T-cell (primary cell): Measurements from ENCODE around the gene SLC25A29. TPM values are rescaled to one million over a fixed set of nuclear protein-coding genes. Genes with fewer than 3 reads are reported as not detected.
"Not testable (repeated sequence)": the region's sequence is repeated elsewhere in the genome, so short reads cannot be mapped to it uniquely, and the experiment has no call there.

Experiments used
- ATAC-seq, 4 experiments: fragments of 200-7000 bp in 3 of 4; fragments of 150-1000 bp in 1 of 4; cut with Tn5 transposase; replicated peaks in 1 of 4; 1 replicate in 3 of 4; 2 replicates in 1 of 4; pipeline ENCODE4 v1.10.0; 2021; ENCODE audit warnings: moderate library complexity in 3 of 4, mild to moderate bottlenecking in 2 of 4, moderate number of reproducible peaks in 1 of 4
- CTCF ChIA-PET, 2 donors: fragments of 300-600 bp; sonication (Branson Sonifier 250); formaldehyde crosslinking; loops; one replicate each; lab custom pipeline; 2022; ENCODE audit warnings: antibody characterized with exemption in 2 of 2; lab: Charles Lee
- POLR2A ChIA-PET, 2 donors: fragments of 300-600 bp; sonication (Branson Sonifier 250); formaldehyde crosslinking; loops; one replicate each; lab custom pipeline; 2022; ENCODE audit warnings: antibody characterized with exemption in 2 of 2; lab: Charles Lee
- DNase-seq, 35 experiments: peaks; one replicate each; pipeline versions ENCODE4 v3.0.0 to v3.0.0-alpha.2; 2013 to 2023
- H3K27ac ChIP-seq: one replicate; pipeline ENCODE4 v1.5.1; 2013; ENCODE audit warnings: low read length
- H3K27me3 ChIP-seq, 2 experiments: replicated peaks in 1 of 2; 1 replicate in 1 of 2; 2 replicates in 1 of 2; pipeline versions ENCODE4 v1.6.1 to v1.7.0; 2013; ENCODE audit warnings: low read length in 1 of 2, mixed read lengths in 1 of 2; ENCODE audit not compliant: control insufficient read depth in 2 of 2, insufficient read depth in 2 of 2; ENCODE audit errors: extremely low read depth in 1 of 2
- H3K36me3 ChIP-seq, 2 donors: 1 replicate in 1 of 2; 2 replicates in 1 of 2; pipeline versions ENCODE4 v1.6.1 to v1.7.0; 2013; ENCODE audit warnings: low read length in 1 of 2; ENCODE audit not compliant: control insufficient read depth in 2 of 2, insufficient read depth in 1 of 2; ENCODE audit errors: extremely low read depth in 1 of 2
- H3K4me1 ChIP-seq, 2 experiments: 1 replicate in 1 of 2; 2 replicates in 1 of 2; pipeline versions ENCODE4 v1.6.1 to v1.7.0; 2013; ENCODE audit warnings: low read length in 2 of 2, mixed read lengths in 1 of 2; ENCODE audit not compliant: insufficient read depth in 2 of 2, control insufficient read depth in 1 of 2; ENCODE audit errors: extremely low read depth in 1 of 2
- H3K4me3 ChIP-seq, 2 donors: 1 replicate in 1 of 2; 2 replicates in 1 of 2; pipeline versions ENCODE4 v1.5.1 to v1.7.0; 2013; ENCODE audit warnings: mild to moderate bottlenecking in 2 of 2, low read length in 1 of 2, moderate library complexity in 1 of 2; ENCODE audit not compliant: control insufficient read depth in 1 of 2; ENCODE audit errors: extremely low read depth in 1 of 2
- H3K9me3 ChIP-seq: 2 replicates; pipeline ENCODE4 v1.7.0; 2013
- H3K27ac Mint-ChIP-seq, 2 donors: one replicate each; pipeline ENCODE4 v1.8.0; 2020 to 2021; ENCODE audit warnings: mild to moderate bottlenecking in 2 of 2, mixed read lengths in 2 of 2
- H3K27me3 Mint-ChIP-seq, 2 donors: one replicate each; pipeline ENCODE4 v1.8.0; 2021 to 2022; ENCODE audit warnings: mixed read lengths in 2 of 2
- H3K36me3 Mint-ChIP-seq: one replicate; pipeline ENCODE4 v1.8.0; 2021; ENCODE audit warnings: mixed read lengths
- H3K4me1 Mint-ChIP-seq, 3 donors: one replicate each; pipeline ENCODE4 v1.8.0; 2020 to 2022; ENCODE audit warnings: mixed read lengths in 3 of 3, mild to moderate bottlenecking in 1 of 3
- H3K4me3 Mint-ChIP-seq, 3 donors: one replicate each; pipeline ENCODE4 v1.8.0; 2020 to 2022; ENCODE audit warnings: mild to moderate bottlenecking in 3 of 3, mixed read lengths in 3 of 3, moderate library complexity in 3 of 3
- H3K9me3 Mint-ChIP-seq, 3 donors: one replicate each; pipeline ENCODE4 v1.8.0; 2020 to 2022; ENCODE audit warnings: mixed read lengths in 3 of 3
- WGBS: methylation state at CpG from one replicate; pipeline ENCODE4 v1.1.5; 2013; ENCODE audit warnings: missing lambda C conversion rate; ENCODE audit not compliant: insufficient coverage; 5-methylcytosine and 5-hydroxymethylcytosine counted together
- total RNA-seq, 35 experiments: library from RNA in 6 of 35; stranded (reverse) in 6 of 35; fragments of 120-200 nt in 1 of 35; gene quantifications; one replicate each; pipeline versions ENCODE4 v1.2.1 to v1.2.4 and lab custom pipeline; 2013 to 2026

Gene SLC25A29
- total RNA-seq, 5 donors from 2014 or later (not counting 1 experiment from before 2014, with no cell fraction given): 4.7 to 74.1 (median 33.4) TPM

- Histone ChIP-seq H3K27ac (peak overlapping the region; percentile 58), H3K9me3 (no peaks in the 10 kb centered on the region), H3K4me3 (peak overlapping the region; percentile 62 to 65), H3K36me3 (peaks cover 0 to 9% of the 10 kb centered on the region in 2 donors), H3K27me3 (no peaks in the 10 kb centered on the region), H3K4me1 (peaks cover 3 to 17% of the 10 kb centered on the region in 2 experiments)
- H3K9me3 Mint-ChIP-seq: no peaks in the 10 kb centered on the region
- H3K4me3 Mint-ChIP-seq: peak overlapping the region; percentile 67 to 81 (median 77)
- POLR2A ChIA-PET: interaction anchor here (0.6 to 0.7 kb wide), 2 partner anchors 39 to 44 kb away, joined by 3 read pairs; no protein-coding TSS in a partner anchor
- H3K36me3 Mint-ChIP-seq: peaks cover 4% of the 10 kb centered on the region
- H3K27me3 Mint-ChIP-seq: no peaks in the 10 kb centered on the region
- peaks cover 12 to 14% (median 13%) of the 10 kb centered on the region in 3 donors for H3K4me1 Mint-ChIP-seq
- CTCF ChIA-PET: interaction anchor here (0.5 to 2.8 kb wide), 11 partner anchors 12 to 1484 kb away, joined by 3 to 8 read pairs (median 3); no protein-coding TSS in a partner anchor
- WGBS: 4% methylated on average over 66 of the region's 82 CpGs
- DNase-seq (peak; percentile 44 to 89 (median 71)), ATAC-seq (peak; percentile 87 to 96 (median 90))
- H3K27ac Mint-ChIP-seq: peak overlapping the region in 1 of 2 donors; percentile 53
These were observed 21.0 kb downstream of the SLC25A29 start for GRCh38 chr14:100285021-100285912.

GRCh38 chr14:100283984-100284881, 22.0 kb downstream of the SLC25A29 start:
- Mint-ChIP-seq H3K4me3 (peak overlapping the region; percentile 60 to 81 (median 74)), H3K36me3 (peaks cover 5% of the 10 kb centered on the region), H3K27ac (peak overlapping the region; percentile 52 to 78), H3K4me1 (peaks cover 15 to 18% (median 18%) of the 10 kb centered on the region in 3 donors), H3K27me3 (no peaks in the 10 kb centered on the region), H3K9me3 (no peaks in the 10 kb centered on the region)
- Histone ChIP-seq H3K36me3 (peaks cover 0 to 14% of the 10 kb centered on the region in 2 donors), H3K27me3 (no peaks in the 10 kb centered on the region), H3K4me1 (peaks cover 3 to 20% of the 10 kb centered on the region in 2 experiments), H3K9me3 (no peaks in the 10 kb centered on the region), H3K27ac (no peak overlapping the region), H3K4me3 (no peak overlapping the region)
- ATAC-seq: no peak
- CTCF ChIA-PET: interaction anchor here in 1 of 2 donors (0.6 to 2.8 kb wide), 5 partner anchors 15 to 1485 kb away, joined by 3 to 8 read pairs (median 3); no protein-coding TSS in a partner anchor
- no peak for DNase-seq
- POLR2A ChIA-PET: no interaction called here
- 85% methylated on average over 16 of the region's 26 CpGs for WGBS

- not testable (repeated sequence) for H3K9me3 Mint-ChIP-seq, ATAC-seq, H3K27ac ChIP-seq, H3K27me3 ChIP-seq, H3K4me3 ChIP-seq, DNase-seq, H3K27me3 Mint-ChIP-seq, H3K36me3 Mint-ChIP-seq, H3K9me3 ChIP-seq, H3K27ac Mint-ChIP-seq
- Histone ChIP-seq H3K4me1 (peaks cover 3 to 24% of the 10 kb centered on the region in 2 experiments), H3K36me3 (peaks cover 0 to 14% of the 10 kb centered on the region in 2 donors)
- peaks cover 21 to 25% (median 25%) of the 10 kb centered on the region in 3 donors for H3K4me1 Mint-ChIP-seq
- ChIA-PET POLR2A (interaction anchor here in 1 of 2 donors (0.6 kb wide), 1 partner anchor 47 kb away, joined by 5 read pairs; no protein-coding TSS in a partner anchor), CTCF (interaction anchor here (0.6 to 2.8 kb wide), 5 partner anchors 14 to 1948 kb away, joined by 3 to 8 read pairs (median 6); no protein-coding TSS in a partner anchor)
- H3K4me3 Mint-ChIP-seq: peak overlapping the region in 1 of 3 donors; percentile 37
- WGBS: 100% methylated on average over 3 of the region's 9 CpGs
These were observed 22.8 kb downstream of the SLC25A29 start for GRCh38 chr14:100283436-100283835.

GRCh38 chr14:100282766-100283419, 23.4 kb downstream of the SLC25A29 start:
- ATAC-seq (no peak), DNase-seq (no peak)
- H3K4me3 Mint-ChIP-seq: peak overlapping the region in 1 of 3 donors; percentile 37
- POLR2A ChIA-PET: interaction anchor here in 1 of 2 donors (0.6 kb wide), 1 partner anchor 47 kb away, joined by 5 read pairs; no protein-coding TSS in a partner anchor
- no peak overlapping the region for H3K27ac Mint-ChIP-seq
- Histone ChIP-seq H3K27me3 (no peaks in the 10 kb centered on the region), H3K9me3 (no peaks in the 10 kb centered on the region), H3K36me3 (peaks cover 0 to 14% of the 10 kb centered on the region in 2 donors), H3K4me1 (peaks cover 3 to 24% of the 10 kb centered on the region in 2 experiments), H3K27ac (no peak overlapping the region), H3K4me3 (no peak overlapping the region)
- CTCF ChIA-PET: interaction anchor here (0.6 to 0.9 kb wide), 2 partner anchors 17 to 1949 kb away, joined by 6 to 7 read pairs; no protein-coding TSS in a partner anchor
- H3K36me3 Mint-ChIP-seq: peaks cover 5% of the 10 kb centered on the region
- H3K9me3 Mint-ChIP-seq: no peaks in the 10 kb centered on the region
- 90% methylated on average over 9 of the region's 9 CpGs for WGBS
- peaks cover 26 to 29% (median 28%) of the 10 kb centered on the region in 3 donors for H3K4me1 Mint-ChIP-seq
- no peaks in the 10 kb centered on the region for H3K27me3 Mint-ChIP-seq

- Histone ChIP-seq H3K9me3 (no peaks in the 10 kb centered on the region), H3K27ac (no peak overlapping the region), H3K4me3 (no peak overlapping the region), H3K27me3 (no peaks in the 10 kb centered on the region), H3K4me1 (peaks cover 3 to 24% of the 10 kb centered on the region in 2 experiments), H3K36me3 (peaks cover 0 to 19% of the 10 kb centered on the region in 2 donors)
- no peaks in the 10 kb centered on the region for H3K27me3 Mint-ChIP-seq
- POLR2A ChIA-PET: no interaction called here
- peak overlapping the region in 1 of 2 donors; percentile 16 for H3K27ac Mint-ChIP-seq
- no peak overlapping the region for H3K4me3 Mint-ChIP-seq
- ATAC-seq (no peak), DNase-seq (no peak)
- H3K4me1 Mint-ChIP-seq: peaks cover 28 to 35% (median 31%) of the 10 kb centered on the region in 3 donors
- WGBS: 100% methylated on average over 5 of the region's 7 CpGs
- no peaks in the 10 kb centered on the region for H3K9me3 Mint-ChIP-seq
- H3K36me3 Mint-ChIP-seq: peaks cover 8% of the 10 kb centered on the region
- CTCF ChIA-PET: interaction anchor here in 1 of 2 donors (0.6 kb wide), 1 partner anchor 34 kb away, joined by 3 read pairs; no protein-coding TSS in a partner anchor
These were observed 24.2 kb downstream of the SLC25A29 start for GRCh38 chr14:100282083-100282350.
